ENCODE data around the gene PRMT7. TPM values are rescaled to one million over a fixed set of nuclear protein-coding genes. Genes with fewer than 3 reads are reported as not detected.

Gene PRMT7
- total RNA-seq, 1 experiment from 2014 or later, result 46.4 TPM

DNA sequence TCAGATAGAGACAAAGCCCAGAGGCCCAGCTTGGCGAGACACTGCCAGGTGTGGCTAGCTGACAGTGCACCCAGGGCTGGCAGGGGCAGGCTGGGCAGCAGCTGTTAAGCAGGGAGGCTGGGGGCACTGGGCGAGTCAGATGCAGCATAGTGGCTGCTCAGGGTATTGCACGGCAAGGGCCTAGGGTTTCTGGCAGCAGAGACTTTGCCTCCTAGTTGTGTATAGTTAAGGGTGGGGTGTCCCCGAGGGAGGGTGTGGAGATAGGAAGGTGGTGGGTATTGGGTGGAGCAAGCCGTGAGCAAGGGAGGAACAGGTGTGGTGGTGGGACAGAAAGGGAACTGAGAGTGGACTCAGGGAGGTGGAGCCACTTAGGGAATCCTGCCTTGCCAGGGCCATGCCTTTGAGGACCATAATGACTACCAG lies 71.5 kb downstream of the PRMT7 start:
- no peaks in the 10 kb centered on the region for H3K9me3 ChIP-seq (ENCODE audit: low read length)
- DNase-seq (no peak), ATAC-seq (no peak; the same call in 1 of the 2 replicates)
- H2AFZ ChIP-seq (ENCODE audit: low read length), result no peak overlapping the region
- H3K79me2 ChIP-seq (ENCODE audit: low read length), result no peaks in the 10 kb centered on the region
- H3K4me2 ChIP-seq (ENCODE audit: low read length), result no peak overlapping the region
- no peak overlapping the region for H3K27ac ChIP-seq (ENCODE audit: low read length)
- no peaks in the 10 kb centered on the region; the same call in 1 of the 2 replicates for H3K4me1 ChIP-seq (ENCODE audit: insufficient read depth, low read length)
- no peaks in the 10 kb centered on the region for H4K20me1 ChIP-seq (ENCODE audit: low read length)
- no peaks in the 10 kb centered on the region for H3K36me3 ChIP-seq (ENCODE audit: low read depth, low read length)
- no peaks in the 10 kb centered on the region for H3F3A ChIP-seq (ENCODE audit: low read length, unreplicated experiment)
- H3K9me2 ChIP-seq (replicated peaks; ENCODE audit: low read length), result no peaks in the 10 kb centered on the region
- no peak for TF ChIP-seq EZH2 (IDR thresholded peaks at IDR 0.05; ENCODE audit: low read length, unreplicated experiment)
- no peak for TF ChIP-seq EZH2phosphoT487 (IDR thresholded peaks at IDR 0.05; ENCODE audit: borderline replicate concordance, low read length)
- TF ChIP-seq CTCF (conservative IDR thresholded peaks at IDR 0.05; ENCODE audit: low read depth, low read length), result peak; percentile 37; the same call in 1 of the 2 replicates
- POLR2A ChIA-PET (ENCODE audit: unreplicated experiment), result no interaction called here
- H3K27me3 ChIP-seq (ENCODE audit: low read length), result no peaks in the 10 kb centered on the region
- H3K4me3 ChIP-seq (ENCODE audit: low read length), result no peak overlapping the region
- intact Hi-C loops (cut with micrococcal nuclease), result no loop called here
- CTCF ChIA-PET, result no interaction called here
- H3K9ac ChIP-seq (ENCODE audit: low read length), result no peak overlapping the region
- no TSS peak for BruUV-seq (replicated peaks)

GRCh38 chr16:68383858-68384257 lies 73.0 kb downstream of the PRMT7 start:
- no peak overlapping the region for H2AFZ ChIP-seq (ENCODE audit: low read length)
- ChIA-PET CTCF (no interaction called here), POLR2A (ENCODE audit: unreplicated experiment) (no interaction called here)
- no peak for DNase-seq
- H3K9me3 ChIP-seq (ENCODE audit: low read length), result no peaks in the 10 kb centered on the region
- no peaks in the 10 kb centered on the region for H3K4me1 ChIP-seq (ENCODE audit: insufficient read depth, low read length)
- H3F3A ChIP-seq (ENCODE audit: low read length, unreplicated experiment), result no peaks in the 10 kb centered on the region
- no peaks in the 10 kb centered on the region for H3K36me3 ChIP-seq (ENCODE audit: low read depth, low read length)
- intact Hi-C loops (cut with micrococcal nuclease), result no loop called here
- H4K20me1 ChIP-seq (ENCODE audit: low read length), result no peaks in the 10 kb centered on the region
- no peak overlapping the region for H3K4me3 ChIP-seq (ENCODE audit: low read length)
- H3K9me2 ChIP-seq (replicated peaks; ENCODE audit: low read length), result no peaks in the 10 kb centered on the region
- BruUV-seq (replicated peaks), result no TSS peak
- no peak overlapping the region for H3K27ac ChIP-seq (ENCODE audit: low read length)
- no peak for ATAC-seq
- TF ChIP-seq CTCF (conservative IDR thresholded peaks at IDR 0.05; ENCODE audit: low read depth, low read length) (no peak), EZH2 (IDR thresholded peaks at IDR 0.05; ENCODE audit: low read length, unreplicated experiment) (no peak), EZH2phosphoT487 (IDR thresholded peaks at IDR 0.05; ENCODE audit: borderline replicate concordance, low read length) (no peak)
- no peaks in the 10 kb centered on the region for H3K27me3 ChIP-seq (ENCODE audit: low read length)
- no peak overlapping the region for H3K4me2 ChIP-seq (ENCODE audit: low read length)
- H3K79me2 ChIP-seq (ENCODE audit: low read length), result no peaks in the 10 kb centered on the region
- no peak overlapping the region for H3K9ac ChIP-seq (ENCODE audit: low read length)

GRCh38 chr16:68384288-68385161 lies 73.7 kb downstream of the PRMT7 start:
- intact Hi-C loops (cut with micrococcal nuclease), result no loop called here
- POLR2A ChIA-PET (ENCODE audit: unreplicated experiment), result no interaction called here
- Histone ChIP-seq H2AFZ (ENCODE audit: low read length) (no peak overlapping the region), H3K27me3 (ENCODE audit: low read length) (no peaks in the 10 kb centered on the region), H3K4me3 (ENCODE audit: low read length) (no peak overlapping the region), H3K36me3 (ENCODE audit: low read depth, low read length) (no peaks in the 10 kb centered on the region), H3K79me2 (ENCODE audit: low read length) (no peaks in the 10 kb centered on the region), H3K9me3 (ENCODE audit: low read length) (no peaks in the 10 kb centered on the region), H3K4me2 (ENCODE audit: low read length) (no peak overlapping the region), H3K4me1 (ENCODE audit: insufficient read depth, low read length) (no peaks in the 10 kb centered on the region), H3K27ac (ENCODE audit: low read length) (no peak overlapping the region), H4K20me1 (ENCODE audit: low read length) (no peaks in the 10 kb centered on the region), H3F3A (ENCODE audit: low read length, unreplicated experiment) (no peaks in the 10 kb centered on the region), H3K9me2 (replicated peaks; ENCODE audit: low read length) (no peaks in the 10 kb centered on the region), H3K9ac (ENCODE audit: low read length) (no peak overlapping the region)
- TF ChIP-seq CTCF (conservative IDR thresholded peaks at IDR 0.05; ENCODE audit: low read depth, low read length) (no peak), EZH2phosphoT487 (IDR thresholded peaks at IDR 0.05; ENCODE audit: borderline replicate concordance, low read length) (no peak), EZH2 (IDR thresholded peaks at IDR 0.05; ENCODE audit: low read length, unreplicated experiment) (no peak)
- CTCF ChIA-PET, result no interaction called here
- ATAC-seq (no peak), DNase-seq (no peak)
- BruUV-seq (replicated peaks), result no TSS peak
